Endothelial cell of umbilical vein (primary cell): ENCODE measurements around the gene HIVEP3. TPM values are rescaled to one million over a fixed set of nuclear protein-coding genes. Genes with fewer than 3 reads are reported as not detected.

Experiments
- BruUV-seq: library from RNA; stranded (reverse); fragments of 400-500 nt; replicated peaks from 2 replicates; lab custom pipeline; 2021; lab: Mats Ljungman, UMichigan
- CTCF ChIA-PET: fragments of 300-600, 350-600 bp; sonication (Branson Sonifier 250); formaldehyde crosslinking; loops from one replicate; lab custom pipeline; 2021; ENCODE audit warnings: antibody characterized with exemption, inconsistent platforms; lab: Charles Lee
- POLR2A ChIA-PET: fragments of 300-600, 350-600 bp; sonication (Branson Sonifier 250); formaldehyde crosslinking; loops from one replicate; lab custom pipeline; 2021; ENCODE audit warnings: antibody characterized with exemption, inconsistent platforms; lab: Charles Lee
- DNase-seq: peaks from one replicate; pipeline ENCODE4 v3.0.0-alpha.2; 2011; ENCODE audit warnings: low read depth, low spot score
- FAIRE-seq: peaks from 2 replicates; lab custom pipeline; 2011; peaks lifted over from hg19 to GRCh38; lab: Jason Lieb, UNC
- H2AFZ ChIP-seq: 2 replicates; pipeline ENCODE4 v1.6.0; 2012; ENCODE audit warnings: low read depth, low read length, control low read depth, inconsistent platforms
- H3K27ac ChIP-seq: 2 replicates; pipeline ENCODE4 v1.5.1; 2011; ENCODE audit warnings: low read depth, mild to moderate bottlenecking, control low read depth, low read length, moderate library complexity; ENCODE audit not compliant: insufficient read depth
- H3K27me3 ChIP-seq, 2 experiments: 2 replicates each; pipeline versions ENCODE4 v1.6.0 to v1.6.1; 2011; ENCODE audit warnings: low read length in 2 of 2, mixed read lengths in 1 of 2; ENCODE audit not compliant: control insufficient read depth in 2 of 2, insufficient read depth in 2 of 2
- H3K36me3 ChIP-seq, 2 experiments: 2 replicates in 1 of 2; 3 replicates in 1 of 2; pipeline ENCODE4 v1.5.1; 2011; ENCODE audit warnings: low read length in 2 of 2, mild to moderate bottlenecking in 1 of 2, moderate library complexity in 1 of 2; ENCODE audit not compliant: control insufficient read depth in 2 of 2, insufficient read depth in 2 of 2; ENCODE audit errors: extremely low read depth in 1 of 2
- H3K4me1 ChIP-seq: 3 replicates; pipeline ENCODE4 v1.5.1; 2011; ENCODE audit warnings: mild to moderate bottlenecking, low read length; ENCODE audit not compliant: control insufficient read depth, insufficient read depth; ENCODE audit errors: extremely low read depth
- H3K4me2 ChIP-seq: 2 replicates; pipeline ENCODE4 v1.6.1; 2011; ENCODE audit warnings: low read length, control low read depth, mixed read lengths; ENCODE audit not compliant: insufficient read depth
- H3K4me3 ChIP-seq, 3 experiments: fragments of 200-600 bp in 1 of 3; sonication (generic), shearing (Covaris generic) in 1 of 3; replicated peaks in 1 of 3; 2 replicates each; pipeline ENCODE4 v1.5.1; 2011 to 2016; ENCODE audit warnings: control low read depth in 3 of 3, low read length in 3 of 3, mild to moderate bottlenecking in 2 of 3, inconsistent platforms in 1 of 3, low read depth in 1 of 3, moderate library complexity in 1 of 3; ENCODE audit not compliant: insufficient read depth in 1 of 3
- H3K79me2 ChIP-seq: 2 replicates; pipeline ENCODE4 v1.6.0; 2012; ENCODE audit warnings: low read length, inconsistent platforms; ENCODE audit not compliant: control insufficient read depth, insufficient read depth
- H3K9ac ChIP-seq: replicated peaks from 2 replicates; pipeline ENCODE3; 2011; ENCODE audit warnings: low read length, control low read depth; ENCODE audit not compliant: insufficient read depth; ENCODE audit errors: extremely low read depth
- H3K9me1 ChIP-seq: replicated peaks from 3 replicates; pipeline ENCODE4 v1.6.0; 2011; ENCODE audit warnings: mild to moderate bottlenecking, low read length; ENCODE audit not compliant: control insufficient read depth, insufficient read depth; ENCODE audit errors: extremely low read depth
- H3K9me3 ChIP-seq: replicated peaks from 2 replicates; pipeline ENCODE4 v1.5.1; 2012; ENCODE audit warnings: low read length, inconsistent platforms; ENCODE audit not compliant: control insufficient read depth, insufficient read depth
- H4K20me1 ChIP-seq: replicated peaks from 2 replicates; pipeline ENCODE3; 2011; ENCODE audit warnings: mild to moderate bottlenecking, low read length; ENCODE audit not compliant: control insufficient read depth, insufficient read depth; ENCODE audit errors: extremely low read depth
- EZH2 ChIP-seq: IDR thresholded peaks from 2 replicates; pipeline ENCODE4 v1.6.1; 2012; ENCODE audit warnings: borderline replicate concordance, low read depth, mild to moderate bottlenecking, moderate library complexity, low read length, inconsistent platforms; ENCODE audit not compliant: severe bottlenecking
- FOS ChIP-seq: IDR thresholded peaks from 2 replicates; pipeline ENCODE4 v1.6.1; 2011; ENCODE audit warnings: mild to moderate bottlenecking, low read length, moderate library complexity, borderline replicate concordance; ENCODE audit not compliant: insufficient read depth
- GATA2 ChIP-seq: IDR thresholded peaks from 2 replicates; pipeline ENCODE4 v1.7.0; 2011; ENCODE audit warnings: low read depth, mild to moderate bottlenecking, moderate library complexity, mixed read lengths, low read length; ENCODE audit not compliant: insufficient read length, insufficient read depth
- JUN ChIP-seq: IDR thresholded peaks from 2 replicates; pipeline ENCODE4 v1.6.1; 2011; ENCODE audit warnings: borderline replicate concordance, low read depth; ENCODE audit not compliant: insufficient read length, insufficient read depth
- MYC ChIP-seq: IDR thresholded peaks from one replicate; pipeline ENCODE4 v1.6.1; 2011; ENCODE audit warnings: mild to moderate bottlenecking, low read depth, low read length
- POLR2A ChIP-seq: IDR thresholded peaks from 2 replicates; pipeline ENCODE4 v1.6.1; 2012; ENCODE audit warnings: low read depth, mild to moderate bottlenecking, control low read depth, low read length
- POLR2AphosphoS5 ChIP-seq: IDR thresholded peaks from 2 replicates; pipeline ENCODE4 v1.6.1; 2012; ENCODE audit warnings: low read depth, mild to moderate bottlenecking, control low read depth, low read length, moderate library complexity; ENCODE audit not compliant: insufficient read depth
- dilution Hi-C: fragments of 300-500 bp; cut with MboI; formaldehyde crosslinking; loops from one replicate; pipeline ENCODE4 v1.15.0; 2019; ENCODE audit warnings: low sequenced_read_pairs; ENCODE audit not compliant: extremely low pct_ligation_motif_present
- intact Hi-C: fragments of 100-400 bp; cut with micrococcal nuclease; formaldehyde crosslinking; loops from one replicate; pipeline ENCODE4 v1.10.0; 2022
- polyA plus RNA-seq, 4 experiments: library from polyadenylated mRNA; depleted of rRNA in 3 of 4; stranded (reverse) in 3 of 4; unstranded in 1 of 4; fragments of >200 nt; gene quantifications; 2 replicates each; pipeline versions ENCODE4 v1.2.1 to v1.2.3, GENCODE V29; 2011 to 2012; ENCODE audit warnings: missing spikeins in 1 of 4
- total RNA-seq: library from RNA; stranded (reverse); gene quantifications from 2 replicates; pipeline ENCODE4 v1.2.3, GENCODE V29; 2021
- TF ChIP-seq, protein P1 (sequence below), 2 donors: IDR thresholded peaks; 1 replicate in 1 of 2; 2 replicates in 1 of 2; pipeline ENCODE4 v1.5.1; 2011; ENCODE audit warnings: low read length in 2 of 2, mild to moderate bottlenecking in 2 of 2, moderate library complexity in 2 of 2, control low read depth in 1 of 2, inconsistent platforms in 1 of 2, low read depth in 1 of 2; ENCODE audit not compliant: insufficient read depth in 1 of 2; ENCODE audit errors: extremely low read depth in 1 of 2
- TF ChIP-seq, protein P2 (sequence below): IDR thresholded peaks from 2 replicates; pipeline ENCODE4 v1.6.1; 2011; ENCODE audit not compliant: insufficient read depth, insufficient read length

The HIVEP3 gene
- total and polyA plus RNA-seq, 2 donors (not counting 3 experiments of a cell fraction or from before 2014, with no cell fraction given): 3.4 to 4.0 TPM

DNA sequence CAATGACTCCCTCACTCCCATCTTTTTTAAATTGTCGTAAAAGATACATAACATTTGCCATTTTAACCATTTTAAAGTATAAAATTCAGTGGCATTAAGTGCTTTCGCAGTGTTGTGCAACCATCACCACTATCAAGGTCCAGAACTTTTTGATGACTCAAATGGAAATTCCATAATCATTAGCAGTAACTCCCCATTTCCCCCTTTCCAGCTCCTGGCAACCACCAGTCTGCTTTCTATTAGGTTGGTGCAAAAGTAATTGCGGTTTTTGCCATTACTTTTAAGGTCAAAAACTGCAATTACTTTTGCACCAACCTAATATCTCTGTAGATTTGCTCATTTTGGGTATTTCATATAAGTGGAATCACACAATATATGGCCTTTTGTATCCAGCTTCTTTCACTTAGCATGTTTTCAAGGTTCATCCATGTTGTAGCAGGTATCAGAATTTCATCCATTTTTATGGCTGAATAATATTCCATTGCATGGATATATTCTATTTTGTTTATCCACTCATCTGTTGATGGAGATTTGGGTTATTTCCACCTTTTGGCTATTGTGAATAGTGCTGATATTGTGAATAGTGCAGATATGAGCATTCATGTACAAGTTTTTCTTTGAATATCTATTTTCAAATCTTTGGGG lies 159.7 kb downstream of the HIVEP3 start:
- ChIA-PET CTCF (no interaction called here), POLR2A (no interaction called here)
- BruUV-seq: no TSS peak
- Histone ChIP-seq H3K9me1 (no peaks in the 10 kb centered on the region), H3K27ac (no peak overlapping the region), H2AFZ (no peak overlapping the region), H3K4me1 (no peaks in the 10 kb centered on the region), H3K27me3 (no peaks in the 10 kb centered on the region), H3K9ac (no peak overlapping the region), H3K9me3 (no peaks in the 10 kb centered on the region), H3K4me3 (no peak overlapping the region), H3K79me2 (no peaks in the 10 kb centered on the region), H3K4me2 (no peak overlapping the region), H4K20me1 (no peaks in the 10 kb centered on the region), H3K36me3 (no peaks in the 10 kb centered on the region)
- intact Hi-C loops: no loop called here
- TF ChIP-seq, protein P1, sequence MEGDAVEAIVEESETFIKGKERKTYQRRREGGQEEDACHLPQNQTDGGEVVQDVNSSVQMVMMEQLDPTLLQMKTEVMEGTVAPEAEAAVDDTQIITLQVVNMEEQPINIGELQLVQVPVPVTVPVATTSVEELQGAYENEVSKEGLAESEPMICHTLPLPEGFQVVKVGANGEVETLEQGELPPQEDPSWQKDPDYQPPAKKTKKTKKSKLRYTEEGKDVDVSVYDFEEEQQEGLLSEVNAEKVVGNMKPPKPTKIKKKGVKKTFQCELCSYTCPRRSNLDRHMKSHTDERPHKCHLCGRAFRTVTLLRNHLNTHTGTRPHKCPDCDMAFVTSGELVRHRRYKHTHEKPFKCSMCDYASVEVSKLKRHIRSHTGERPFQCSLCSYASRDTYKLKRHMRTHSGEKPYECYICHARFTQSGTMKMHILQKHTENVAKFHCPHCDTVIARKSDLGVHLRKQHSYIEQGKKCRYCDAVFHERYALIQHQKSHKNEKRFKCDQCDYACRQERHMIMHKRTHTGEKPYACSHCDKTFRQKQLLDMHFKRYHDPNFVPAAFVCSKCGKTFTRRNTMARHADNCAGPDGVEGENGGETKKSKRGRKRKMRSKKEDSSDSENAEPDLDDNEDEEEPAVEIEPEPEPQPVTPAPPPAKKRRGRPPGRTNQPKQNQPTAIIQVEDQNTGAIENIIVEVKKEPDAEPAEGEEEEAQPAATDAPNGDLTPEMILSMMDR (IDR thresholded peaks at IDR 0.05; ENCODE audit: extremely low read depth in 1 of 2, insufficient read depth in 1 of 2, low read depth in 1 of 2, low read length in 2 of 2): no peak
- peak; percentile 42 for TF ChIP-seq FOS
- FAIRE-seq (no peak), DNase-seq (peak; percentile 9)
- dilution Hi-C loops: no loop called here

DNA sequence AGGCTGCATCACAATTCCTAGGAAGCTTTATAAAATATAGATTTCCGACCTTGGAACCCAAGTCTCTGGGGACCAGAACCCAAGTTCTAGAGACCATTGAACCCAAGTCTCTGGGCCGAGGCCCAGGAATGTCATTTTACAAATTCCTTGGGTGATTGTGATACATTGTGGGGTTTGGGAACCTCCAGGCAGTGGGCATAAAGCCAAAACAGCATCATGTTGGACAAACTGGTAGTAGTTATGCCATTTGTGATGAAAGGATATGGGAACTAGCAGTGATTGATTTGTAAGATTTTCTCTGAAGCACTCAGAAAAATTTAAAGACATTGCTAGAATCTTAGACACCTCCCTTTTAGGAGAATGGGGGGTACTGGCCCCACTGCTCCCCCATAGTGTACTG lies 160.2 kb downstream of the HIVEP3 start:
- no peak overlapping the region for H3K9ac ChIP-seq
- BruUV-seq: no TSS peak

More for the DNA sequence above, 160.2 kb downstream of the HIVEP3 start:
- FAIRE-seq (no peak), DNase-seq (no peak)
- Histone ChIP-seq H3K4me2 (no peak overlapping the region), H3K27ac (no peak overlapping the region), H3K27me3 (no peaks in the 10 kb centered on the region), H3K4me1 (no peaks in the 10 kb centered on the region), H3K9me3 (no peaks in the 10 kb centered on the region), H3K9me1 (no peaks in the 10 kb centered on the region), H3K36me3 (no peaks in the 10 kb centered on the region), H2AFZ (no peak overlapping the region), H3K79me2 (no peaks in the 10 kb centered on the region), H3K4me3 (no peak overlapping the region), H4K20me1 (no peaks in the 10 kb centered on the region)
- ChIA-PET CTCF (no interaction called here), POLR2A (no interaction called here)
- dilution Hi-C loops: no loop called here
- intact Hi-C loops: no loop called here
- TF ChIP-seq, protein P1 (IDR thresholded peaks at IDR 0.05; ENCODE audit: extremely low read depth in 1 of 2, insufficient read depth in 1 of 2, low read depth in 1 of 2, low read length in 2 of 2): no peak
- TF ChIP-seq POLR2AphosphoS5 (no peak), EZH2 (no peak), POLR2A (no peak), FOS (no peak), MYC (no peak), GATA2 (no peak), JUN (no peak)
- TF ChIP-seq, protein P2, sequence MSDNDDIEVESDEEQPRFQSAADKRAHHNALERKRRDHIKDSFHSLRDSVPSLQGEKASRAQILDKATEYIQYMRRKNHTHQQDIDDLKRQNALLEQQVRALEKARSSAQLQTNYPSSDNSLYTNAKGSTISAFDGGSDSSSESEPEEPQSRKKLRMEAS: no peak
